Right lobe of liver (tissue), 4 donors: ENCODE data around the gene RASAL1.

Source experiments
- POLR2A ChIP-seq: fragments of 450-650 bp; IDR thresholded peaks from one replicate; pipeline ENCODE4 v1.6.1; 2017; ENCODE audit warnings: antibody characterized with exemption, mild to moderate bottlenecking
- TF ChIP-seq, protein P1 (sequence below), 4 donors: fragments of 200-600 bp in 3 of 4; fragments of 450-650 bp in 1 of 4; IDR thresholded peaks; one replicate each; pipeline versions ENCODE4 v1.5.1 to v1.8.0; 2016 to 2022; ENCODE audit warnings: antibody characterized with exemption in 4 of 4, mild to moderate bottlenecking in 2 of 4
- donor health status: DM: no; HTN: no; CAD: no.
- donor health status: DM: no; HTN: no; CAD: no.
- donor health status: DM: no; HTN: yes; CAD: no.

DNA sequence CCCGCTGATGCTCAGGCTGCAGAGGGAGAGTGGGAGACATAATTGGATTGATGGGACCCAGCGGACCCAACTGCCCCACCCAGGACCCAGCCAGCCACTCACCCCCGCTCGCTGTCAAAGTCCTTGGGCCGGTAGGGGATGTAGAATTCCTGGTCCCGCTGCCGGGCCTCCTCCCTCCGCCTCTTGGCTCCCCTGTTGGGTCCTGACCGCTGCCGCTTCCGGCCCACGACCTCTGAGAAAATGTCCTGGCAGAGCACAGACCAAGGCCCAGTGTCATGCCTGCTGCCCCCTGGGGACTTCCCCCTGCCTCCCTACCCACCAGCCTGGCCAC lies 27.4 kb upstream of the RASAL1 start:
- TF ChIP-seq, protein P1, sequence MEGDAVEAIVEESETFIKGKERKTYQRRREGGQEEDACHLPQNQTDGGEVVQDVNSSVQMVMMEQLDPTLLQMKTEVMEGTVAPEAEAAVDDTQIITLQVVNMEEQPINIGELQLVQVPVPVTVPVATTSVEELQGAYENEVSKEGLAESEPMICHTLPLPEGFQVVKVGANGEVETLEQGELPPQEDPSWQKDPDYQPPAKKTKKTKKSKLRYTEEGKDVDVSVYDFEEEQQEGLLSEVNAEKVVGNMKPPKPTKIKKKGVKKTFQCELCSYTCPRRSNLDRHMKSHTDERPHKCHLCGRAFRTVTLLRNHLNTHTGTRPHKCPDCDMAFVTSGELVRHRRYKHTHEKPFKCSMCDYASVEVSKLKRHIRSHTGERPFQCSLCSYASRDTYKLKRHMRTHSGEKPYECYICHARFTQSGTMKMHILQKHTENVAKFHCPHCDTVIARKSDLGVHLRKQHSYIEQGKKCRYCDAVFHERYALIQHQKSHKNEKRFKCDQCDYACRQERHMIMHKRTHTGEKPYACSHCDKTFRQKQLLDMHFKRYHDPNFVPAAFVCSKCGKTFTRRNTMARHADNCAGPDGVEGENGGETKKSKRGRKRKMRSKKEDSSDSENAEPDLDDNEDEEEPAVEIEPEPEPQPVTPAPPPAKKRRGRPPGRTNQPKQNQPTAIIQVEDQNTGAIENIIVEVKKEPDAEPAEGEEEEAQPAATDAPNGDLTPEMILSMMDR (IDR thresholded peaks at IDR 0.05) = no peak
- TF ChIP-seq POLR2A = no peak
